Measurements from ENCODE around the gene SPOCK1.
"Not testable (repeated sequence)": the region's sequence is repeated elsewhere in the genome, so short reads cannot be mapped to it uniquely, and the experiment has no call there.

SPOCK1 gene

DNA sequence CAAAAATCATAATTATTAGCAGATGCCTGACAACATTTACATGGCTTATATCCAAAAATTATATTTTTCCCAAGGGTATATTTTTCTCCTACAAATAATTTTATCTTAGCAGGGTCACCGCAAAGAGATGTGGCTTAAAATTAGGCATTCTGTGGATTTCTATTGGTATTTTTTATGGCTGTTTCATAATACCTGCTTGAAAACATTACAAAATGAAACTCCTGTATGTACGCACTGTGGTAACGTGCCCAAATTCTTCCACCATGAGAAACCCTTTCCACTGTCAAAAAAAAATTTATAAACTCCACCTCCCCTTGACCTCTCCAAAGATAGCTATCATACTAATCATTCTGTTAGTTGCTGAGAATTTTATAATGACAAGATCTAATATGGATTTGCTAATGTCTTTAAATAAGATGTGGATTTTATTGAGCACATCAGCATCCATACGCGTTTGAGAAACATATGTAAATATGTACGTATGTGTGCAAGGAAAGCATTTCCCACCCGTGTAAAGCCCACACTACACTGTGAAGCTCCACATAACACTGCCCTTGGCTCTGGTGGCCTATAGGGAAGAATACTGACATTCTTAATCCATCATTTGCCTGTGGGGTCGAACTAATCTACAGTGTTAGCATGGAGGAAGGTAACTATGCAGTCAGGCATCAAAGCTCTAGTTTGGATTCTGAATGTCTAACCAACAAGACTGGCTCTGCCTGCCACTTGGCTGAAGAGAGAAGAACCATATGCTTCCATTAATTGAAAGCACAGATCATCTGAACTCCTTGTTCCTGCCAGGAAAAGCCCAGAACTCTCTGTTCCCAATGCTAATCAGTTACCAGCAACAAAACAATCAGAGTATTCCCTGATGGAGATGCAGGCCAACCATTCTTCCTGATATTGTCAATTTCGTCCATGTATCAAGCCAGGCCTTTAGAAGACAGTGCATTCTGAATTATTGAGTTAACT, 244.7 kb downstream of the SPOCK1 start:
- DNase-seq: no peak

DNA sequence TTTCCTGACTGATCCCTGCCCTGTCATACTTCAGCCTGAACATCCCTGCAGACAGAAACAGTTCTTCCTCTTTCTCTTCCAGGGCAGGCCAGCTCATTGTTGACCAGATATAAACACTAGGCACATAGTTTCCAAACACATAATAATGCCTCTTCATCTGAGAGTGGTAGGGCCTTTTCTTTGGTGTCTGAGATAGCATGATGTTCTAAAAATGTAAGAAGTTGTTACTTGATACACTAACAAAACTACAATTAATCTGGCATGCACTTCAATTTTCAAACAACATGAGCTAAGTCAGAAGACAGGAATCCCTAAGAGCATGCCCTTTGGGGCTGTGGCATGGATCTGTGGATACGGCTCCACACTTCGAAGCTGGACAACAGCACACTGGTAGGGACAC, 246.6 kb downstream of the SPOCK1 start:
- no peak for DNase-seq

DNA sequence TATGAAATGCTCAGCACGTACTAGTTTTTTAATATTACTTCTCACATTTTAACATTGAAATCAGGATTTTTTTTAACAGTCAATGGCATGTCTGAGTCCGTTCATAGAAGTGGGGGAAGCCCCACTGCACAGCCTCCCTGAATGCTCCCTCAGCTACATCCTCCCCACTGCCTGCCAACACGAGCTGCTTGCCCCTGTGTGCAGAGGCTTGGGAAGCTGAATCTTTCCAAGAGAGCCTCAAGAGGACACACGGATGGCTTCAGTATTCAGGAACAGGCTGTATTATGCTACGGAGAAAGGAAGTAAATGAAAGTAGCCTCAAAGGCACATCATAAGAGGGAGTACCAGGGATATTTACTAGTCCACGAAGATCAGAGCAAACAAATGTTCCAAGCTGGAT, 248.7 kb downstream of the SPOCK1 start:
- DNase-seq: no peak

DNA sequence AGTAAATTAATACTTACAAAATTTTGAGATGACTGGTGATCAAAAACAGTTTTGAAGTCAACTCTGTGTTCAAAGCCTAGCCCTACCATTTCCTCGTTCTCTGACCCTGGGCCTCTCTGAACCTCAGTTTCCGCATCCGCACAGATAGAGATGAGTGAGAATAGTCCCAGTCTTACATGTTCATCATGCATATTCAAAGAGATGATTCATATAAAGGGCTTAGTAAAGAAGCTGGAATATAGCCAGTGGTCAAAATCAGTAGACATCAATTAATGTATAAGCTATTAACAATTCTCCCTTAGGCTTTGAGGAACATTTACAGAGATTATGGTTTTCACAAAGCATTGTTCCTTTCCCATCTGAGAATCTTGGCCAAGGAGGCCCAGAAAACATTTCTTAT, 250.6 kb downstream of the SPOCK1 start:
- DNase-seq: no peak

DNA sequence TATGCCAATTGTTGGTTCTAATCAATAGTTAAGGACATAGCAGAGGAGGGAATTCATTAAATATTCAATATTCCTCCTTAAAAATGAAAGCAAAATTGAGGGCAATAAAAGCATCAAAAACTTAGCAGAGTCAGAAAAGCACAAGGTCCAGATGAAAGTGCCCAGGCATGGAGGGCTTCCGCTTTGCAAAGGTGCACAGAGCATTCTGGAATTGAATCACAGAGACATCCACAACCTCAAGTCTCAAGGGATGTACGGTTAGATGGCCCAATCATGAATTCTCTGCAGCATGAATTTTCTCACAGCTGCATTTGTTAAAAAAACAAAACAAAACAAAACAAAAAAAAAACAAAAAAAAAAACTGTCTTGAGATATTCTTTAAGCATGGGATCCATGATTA, 253.7 kb downstream of the SPOCK1 start:
- DNase-seq: no peak

DNA sequence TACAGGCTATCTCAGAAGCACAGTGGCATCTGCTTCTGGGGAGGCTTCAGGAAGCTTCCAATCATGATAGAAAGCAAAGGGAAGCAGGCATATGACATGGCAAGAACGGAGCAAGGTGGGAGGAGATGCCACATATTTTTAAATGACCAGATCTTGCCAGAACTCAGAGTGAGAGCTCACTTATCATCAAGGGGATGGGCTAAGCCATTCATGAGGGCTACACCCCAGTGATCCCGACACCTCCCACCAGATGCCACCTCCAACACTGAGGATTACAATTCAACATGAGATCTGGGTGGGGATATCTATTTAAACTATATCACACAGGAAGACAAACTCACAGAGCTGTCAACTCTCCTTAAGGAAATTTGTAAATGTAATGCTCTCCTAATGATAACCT, 258.8 kb downstream of the SPOCK1 start:
- no peak for DNase-seq

DNA sequence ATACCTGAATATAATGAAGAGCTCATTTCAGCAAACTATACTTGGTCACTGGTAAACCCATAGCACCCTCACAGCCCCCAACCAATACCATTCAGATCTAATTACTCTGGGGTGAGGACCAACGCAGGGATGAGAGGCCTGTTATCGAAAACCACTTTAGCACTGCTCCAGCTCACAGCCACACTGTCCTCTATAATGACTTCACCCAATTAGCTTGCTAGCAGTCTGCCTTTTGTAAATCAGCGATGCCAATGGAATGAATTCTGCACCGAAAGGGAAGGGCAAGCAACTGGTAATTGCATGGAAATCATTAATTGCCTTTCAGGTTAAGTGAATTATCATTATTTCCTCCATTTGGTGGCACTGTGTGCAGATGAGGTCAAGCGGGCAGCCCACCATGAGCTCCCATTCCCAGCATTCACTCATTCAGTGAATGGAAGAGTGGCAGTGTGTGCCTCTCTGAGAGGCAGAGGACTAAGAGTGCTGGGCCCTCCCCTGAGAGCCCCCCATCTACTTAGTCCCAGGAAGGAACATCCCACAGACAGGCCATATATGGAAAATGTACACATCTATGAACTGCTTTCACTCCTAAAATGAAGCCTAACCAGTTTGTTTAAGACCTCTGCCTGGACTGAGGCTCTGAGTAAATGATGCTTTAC, 262.1 kb downstream of the SPOCK1 start:
- no peak for DNase-seq

DNA sequence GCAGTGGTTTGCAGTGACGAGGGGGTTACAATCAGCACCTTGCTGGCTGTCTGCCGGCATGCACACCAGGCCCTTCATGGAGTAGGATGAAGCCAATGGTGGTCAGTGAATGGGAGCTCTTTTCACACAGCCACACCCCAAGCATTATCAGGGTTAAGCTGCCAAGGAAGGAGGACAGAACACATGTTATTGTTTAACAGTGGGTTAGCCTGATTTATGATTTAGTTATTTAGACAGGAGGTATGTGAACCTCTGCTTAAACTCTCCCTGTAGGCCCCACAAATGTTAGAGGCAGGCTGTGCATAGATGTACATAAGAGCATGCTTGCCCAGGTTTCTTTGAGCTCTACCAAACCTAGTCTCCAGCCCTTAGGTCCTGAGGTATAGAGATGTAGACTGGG, 262.9 kb downstream of the SPOCK1 start:
- DNase-seq: no peak

DNA sequence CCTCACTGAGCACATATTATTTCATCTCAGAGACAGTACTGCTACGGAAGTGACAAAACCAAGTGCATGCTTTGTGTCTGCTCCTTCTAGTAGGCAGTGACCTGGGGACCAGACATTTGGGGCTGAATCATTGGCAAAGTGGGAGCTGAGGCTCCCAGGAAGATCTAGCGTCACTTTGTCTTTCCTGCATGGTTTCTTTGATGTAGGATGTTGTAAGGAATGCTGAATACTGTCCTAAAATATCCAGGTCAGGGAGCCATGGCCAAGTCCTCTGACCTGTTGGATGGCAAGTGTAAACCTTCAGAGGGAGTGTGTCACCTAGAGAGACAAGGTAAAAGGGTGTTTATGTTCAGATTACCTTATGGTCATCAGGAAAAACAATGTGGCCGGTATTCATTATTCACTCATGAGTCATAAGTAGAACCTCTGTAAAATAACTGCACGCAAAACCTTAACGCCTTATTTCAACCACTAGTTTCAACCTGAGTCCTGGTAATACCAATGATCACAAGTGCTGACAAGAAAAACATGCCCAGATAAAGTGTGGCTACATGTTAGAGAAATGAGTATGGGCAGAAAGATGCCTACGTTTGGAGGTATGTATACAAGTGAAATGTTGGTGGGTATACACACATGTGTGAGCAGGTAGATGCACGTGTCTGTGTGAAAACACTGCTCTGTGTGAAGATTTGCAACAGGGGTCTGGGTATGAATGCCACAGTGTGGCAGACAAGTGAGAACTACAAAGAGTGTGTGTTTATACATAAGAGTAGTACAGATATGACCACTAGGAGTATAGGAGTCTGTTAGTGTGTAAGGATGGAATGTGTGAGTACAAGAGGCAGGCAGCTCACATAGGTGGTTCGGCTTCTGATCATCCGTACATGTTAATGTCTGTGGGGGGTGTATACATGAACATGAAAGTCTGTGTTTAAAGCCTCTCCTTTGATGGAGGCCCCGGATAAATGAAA, 263.9 kb downstream of the SPOCK1 start:
- DNase-seq: no peak

DNA sequence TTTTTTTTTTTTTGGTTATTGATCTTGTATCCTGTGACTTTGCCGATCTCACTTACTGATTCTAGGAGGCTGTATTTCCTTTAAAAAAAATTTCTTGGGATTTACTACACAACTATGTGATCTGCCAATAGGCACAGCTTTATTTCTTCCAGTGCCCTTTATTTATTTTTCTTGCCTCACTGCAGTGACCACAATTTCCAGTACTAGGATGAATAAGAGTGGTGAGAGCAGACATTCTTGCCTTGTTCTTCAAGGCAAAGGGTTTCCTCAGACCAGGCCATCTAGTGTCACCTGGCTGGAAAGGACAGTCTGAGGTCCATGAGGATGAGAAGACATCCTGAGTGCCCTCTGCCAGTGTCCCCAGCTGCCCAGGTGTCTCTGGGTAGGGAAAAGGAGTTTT, 265.4 kb downstream of the SPOCK1 start:
- no peak for DNase-seq

DNA sequence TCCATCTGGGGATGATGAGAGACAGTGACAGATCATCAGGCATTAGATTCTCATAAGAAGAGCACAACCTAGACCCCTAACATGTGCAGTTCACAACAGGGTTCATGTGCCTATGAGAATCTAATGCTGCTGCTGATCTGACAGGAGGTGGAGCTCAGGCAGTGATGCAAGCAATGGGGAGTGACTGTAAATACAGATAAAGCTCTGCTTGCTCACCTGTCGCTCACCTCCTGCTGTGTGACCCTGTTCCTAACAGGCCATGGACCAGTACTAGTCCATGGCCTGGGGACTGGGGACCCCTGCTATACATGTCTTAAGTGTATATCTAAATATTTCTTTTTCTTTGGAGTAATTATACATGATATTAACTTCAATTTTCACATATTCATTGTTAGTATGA, 265.8 kb downstream of the SPOCK1 start:
- not testable (repeated sequence) for DNase-seq

DNA sequence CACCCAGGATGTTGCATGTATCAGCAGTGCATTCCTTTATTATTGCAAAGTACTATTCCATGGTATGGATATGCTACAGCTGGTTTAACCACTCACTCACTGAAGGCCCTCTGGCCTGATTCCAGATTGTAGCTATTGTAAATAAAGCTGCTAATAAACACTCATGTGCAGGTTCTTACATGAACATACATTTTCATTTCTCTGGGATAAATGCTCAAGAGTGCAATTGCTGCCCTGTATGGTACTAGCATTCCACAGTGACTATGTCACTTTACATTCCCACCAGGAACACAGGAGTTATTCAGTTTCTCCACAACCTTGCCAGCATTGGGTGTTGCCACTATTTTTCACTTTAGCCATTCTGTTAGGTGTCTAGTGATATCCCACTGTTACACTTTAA, 267.6 kb downstream of the SPOCK1 start:
- DNase-seq: no peak

DNA sequence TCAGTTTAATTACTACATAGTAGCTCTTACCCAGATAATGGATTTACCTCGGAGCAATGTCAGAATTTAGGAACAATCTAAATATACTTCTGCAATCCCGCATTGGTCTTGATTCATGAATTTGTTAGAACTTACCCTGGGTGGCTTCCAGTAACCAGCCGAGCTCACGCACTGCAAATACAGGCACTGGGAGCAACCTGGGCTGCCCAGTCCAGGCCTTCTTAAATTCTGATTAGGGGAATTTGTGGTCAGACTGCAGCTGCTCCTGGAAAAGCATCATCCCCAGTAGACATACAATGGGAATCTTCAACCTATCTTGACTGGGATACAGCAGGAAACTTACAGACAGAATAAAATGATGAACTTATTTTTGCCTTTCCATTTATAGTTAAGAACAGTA, 270.3 kb downstream of the SPOCK1 start:
- no peak for DNase-seq

DNA sequence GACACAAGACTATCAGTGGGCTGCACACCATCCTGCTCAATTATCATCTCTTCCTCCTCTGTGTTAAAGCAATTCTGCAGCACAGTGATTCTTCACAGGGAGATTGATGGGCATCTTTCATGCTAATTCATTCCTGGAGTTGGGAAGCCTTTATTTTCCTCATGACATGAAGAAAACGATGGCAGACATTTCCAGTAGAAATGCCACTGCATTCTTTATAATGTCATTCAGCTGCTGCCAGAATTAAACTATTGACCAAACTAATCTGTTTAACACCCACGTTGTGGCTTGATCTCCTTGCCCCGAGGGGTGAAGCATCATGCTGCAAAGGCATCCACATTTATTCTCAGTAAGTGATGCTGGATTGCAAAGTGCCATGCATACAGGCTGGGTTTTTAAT, 273.0 kb downstream of the SPOCK1 start:
- no peak for DNase-seq

DNA sequence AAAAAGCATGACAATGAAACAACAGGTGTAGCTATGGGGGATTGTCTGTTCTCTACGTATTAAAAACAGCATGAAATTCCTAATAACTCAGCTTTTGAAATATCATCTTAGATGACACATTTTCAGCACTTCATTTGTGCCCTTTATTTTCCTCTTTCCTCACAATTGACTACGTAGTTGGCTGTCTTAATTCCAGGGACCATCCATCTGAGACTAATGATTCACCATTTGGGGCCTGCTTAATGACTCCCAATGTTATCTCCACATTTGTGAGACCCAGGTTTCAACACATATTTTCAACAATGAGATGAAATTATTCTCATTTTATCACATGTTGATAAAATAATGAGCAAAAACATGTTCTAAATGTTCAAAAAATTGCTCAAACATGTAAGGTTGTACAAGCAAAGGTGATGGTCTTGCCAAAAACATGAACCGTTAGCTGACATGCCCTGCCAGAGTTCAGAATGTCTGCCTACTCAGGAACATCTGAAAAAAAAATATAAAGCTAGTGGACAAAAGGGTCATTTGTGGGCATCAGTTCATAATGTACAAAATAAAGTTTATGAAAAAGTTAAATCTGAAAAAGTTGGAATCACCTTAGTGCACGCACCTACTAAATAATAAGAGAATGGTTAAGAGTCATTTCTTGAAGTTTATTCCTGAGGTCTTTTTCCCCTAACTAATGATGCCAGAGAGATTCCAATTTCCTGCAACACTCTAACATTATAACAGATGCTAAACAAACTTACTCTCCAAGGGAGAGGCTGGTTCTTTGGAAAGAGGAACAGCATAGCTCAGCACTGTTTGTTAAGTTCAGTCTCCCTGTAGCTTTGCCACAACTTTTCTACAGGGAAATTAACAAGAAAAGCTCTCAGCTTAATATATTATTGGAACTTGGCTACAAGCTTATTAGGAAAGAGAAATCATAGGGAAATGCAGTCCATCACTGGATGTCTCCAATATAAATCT, 275.5 kb downstream of the SPOCK1 start:
- DNase-seq: no peak

DNA sequence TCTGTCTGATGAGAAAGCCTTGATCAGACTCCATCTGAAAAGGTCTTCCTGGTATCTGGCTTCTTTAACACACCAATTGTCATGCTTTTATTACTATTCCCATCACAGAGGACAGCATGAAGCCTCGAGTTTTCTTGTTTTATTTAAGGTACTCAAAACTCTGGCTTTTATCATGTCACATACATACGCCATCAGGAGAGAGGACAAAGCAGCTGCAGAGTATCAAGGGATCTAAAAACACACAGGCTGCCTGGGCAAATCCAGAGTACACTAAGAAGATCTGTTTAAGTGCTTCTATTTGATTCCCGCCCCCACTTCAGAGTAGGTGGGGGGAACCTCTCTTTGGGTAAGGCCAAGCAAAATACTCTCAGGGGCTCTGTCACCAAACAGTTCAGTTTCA, 277.2 kb downstream of the SPOCK1 start:
- no peak for DNase-seq

DNA sequence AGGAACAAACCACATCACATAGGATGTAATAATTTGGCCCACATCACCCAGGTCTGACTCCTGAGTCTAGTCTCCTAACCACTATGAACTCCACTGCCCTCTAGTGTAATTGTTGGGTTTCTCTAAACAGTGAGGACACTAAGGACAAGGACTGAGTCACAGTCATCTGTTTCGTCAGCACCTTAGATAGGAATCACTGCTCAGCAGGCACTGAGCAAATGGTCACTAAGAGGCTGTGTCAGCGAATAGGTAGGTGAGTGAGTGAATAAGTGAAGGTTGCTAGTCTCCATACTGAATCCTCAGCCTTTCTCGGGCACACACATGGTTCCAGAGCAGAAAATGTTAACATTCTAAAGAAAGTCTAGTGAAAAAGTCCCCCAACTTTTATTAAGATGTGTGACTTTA, 278.6 kb downstream of the SPOCK1 start:
- no peak for DNase-seq

DNA sequence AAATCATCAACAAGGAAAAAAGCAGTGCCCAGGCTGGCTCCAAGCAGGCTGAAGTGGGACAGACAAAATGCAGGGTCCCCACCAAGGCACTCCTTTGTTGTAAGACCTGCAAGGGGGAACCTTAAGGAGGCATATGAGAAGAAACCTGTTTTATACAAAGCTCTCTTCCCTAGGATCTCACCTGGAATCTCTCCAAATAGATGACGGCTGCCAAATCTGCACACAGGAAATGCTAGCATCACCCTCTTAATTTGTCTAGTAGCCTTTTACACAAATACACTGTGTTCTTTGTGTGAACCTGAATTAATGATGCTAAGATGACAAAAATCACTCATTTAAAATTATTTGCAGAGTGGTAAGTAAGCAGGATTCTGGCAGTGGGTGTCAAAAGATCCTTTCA, 280.2 kb downstream of the SPOCK1 start:
- DNase-seq: no peak

DNA sequence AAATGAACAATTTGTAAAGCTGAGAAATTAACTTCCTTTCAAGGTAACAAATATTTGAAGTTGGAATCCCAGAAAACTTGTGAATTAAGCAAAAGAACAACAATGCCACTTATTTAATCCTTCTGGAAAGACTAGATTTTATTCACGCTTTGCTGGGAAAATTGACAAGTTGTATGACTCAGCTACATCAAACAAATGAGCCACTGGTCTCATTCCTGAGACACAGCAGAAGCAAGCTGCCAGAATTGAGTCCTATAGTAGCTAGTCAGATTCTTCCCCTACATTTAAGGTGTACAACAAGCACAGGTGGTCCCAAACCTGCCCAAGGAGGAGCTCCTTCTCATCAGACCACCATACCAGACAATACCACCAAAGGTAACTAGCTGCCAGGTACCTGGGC, 280.7 kb downstream of the SPOCK1 start:
- DNase-seq: no peak

DNA sequence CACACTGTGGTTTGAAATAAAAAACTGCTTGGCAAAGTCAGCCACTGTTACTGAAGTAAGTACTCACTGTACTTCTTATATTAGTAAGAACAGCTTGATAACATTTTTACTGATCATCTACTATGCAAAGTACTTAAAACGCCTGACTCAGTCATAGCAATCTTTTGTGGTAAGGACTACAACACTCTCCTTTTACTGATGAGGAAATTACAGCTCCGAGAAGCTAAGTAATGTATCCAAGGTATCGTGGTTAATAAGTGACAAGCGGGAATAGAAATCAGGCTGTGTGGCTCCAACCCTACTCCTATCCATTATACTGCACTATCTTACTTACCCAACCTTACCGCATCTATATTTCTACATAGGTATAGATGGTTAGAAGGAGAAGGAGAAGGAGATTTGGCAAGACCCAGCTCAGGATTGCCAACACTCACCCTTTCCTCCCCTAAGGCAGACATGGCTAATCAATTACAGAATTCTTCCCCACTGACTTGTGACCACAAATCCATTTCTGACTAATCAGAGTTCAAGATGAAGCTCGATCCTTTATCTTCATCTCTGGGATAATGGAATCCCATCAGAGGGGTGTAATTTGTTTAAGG, 281.4 kb downstream of the SPOCK1 start:
- no peak for DNase-seq

DNA sequence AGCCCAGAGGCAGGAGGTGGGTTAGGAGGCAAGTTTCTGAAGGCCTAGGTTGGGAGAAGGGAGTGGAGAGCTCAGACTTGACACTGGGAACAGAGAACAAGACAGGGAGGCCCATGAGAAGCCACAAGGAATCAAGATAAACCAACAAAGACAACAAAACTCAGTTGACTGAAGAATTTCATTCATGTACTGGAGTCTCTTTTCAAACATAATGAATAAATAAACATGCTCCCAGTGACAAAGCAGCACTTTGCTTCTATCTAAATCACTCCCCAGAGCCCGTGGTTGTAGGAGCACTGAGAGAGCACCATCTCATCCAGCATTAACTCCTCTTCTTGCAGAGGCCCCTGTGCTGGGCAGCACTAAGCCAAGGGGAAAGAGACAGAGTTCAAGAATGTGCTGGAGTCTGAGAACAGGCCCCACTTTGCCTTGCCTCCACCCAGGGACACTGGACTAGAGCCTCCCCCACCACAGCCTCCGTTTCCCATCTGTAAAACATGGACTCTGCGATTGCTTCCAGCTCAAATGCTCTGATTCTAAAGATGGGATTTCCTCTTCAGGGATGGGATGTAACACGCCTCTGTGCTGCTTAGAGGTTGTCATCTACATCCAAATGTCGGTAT, 282.0 kb downstream of the SPOCK1 start:
- no peak for DNase-seq
